ENCODE results near the gene INPP4A.

DNA sequence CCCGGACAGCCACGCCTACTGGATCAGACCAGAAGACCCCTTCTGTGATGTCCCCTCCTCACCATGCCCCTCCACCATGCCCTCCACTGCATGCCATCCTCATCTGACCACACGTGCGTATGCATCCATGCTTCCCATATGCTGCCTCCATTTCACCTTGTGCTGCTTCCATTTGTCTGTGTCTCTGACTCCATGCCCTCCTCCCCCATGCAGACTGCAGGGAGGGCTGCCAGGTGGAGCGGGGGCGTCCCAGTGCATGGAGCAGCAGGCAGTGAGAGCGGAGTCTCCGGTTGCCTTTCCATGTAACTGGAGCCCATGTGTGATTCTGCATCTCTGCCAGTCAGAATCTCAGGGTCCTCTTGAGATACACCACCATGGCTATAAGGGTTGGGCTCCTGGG, 111.0 kb downstream of the INPP4A start:
- TF ChIP-seq, protein P1, sequence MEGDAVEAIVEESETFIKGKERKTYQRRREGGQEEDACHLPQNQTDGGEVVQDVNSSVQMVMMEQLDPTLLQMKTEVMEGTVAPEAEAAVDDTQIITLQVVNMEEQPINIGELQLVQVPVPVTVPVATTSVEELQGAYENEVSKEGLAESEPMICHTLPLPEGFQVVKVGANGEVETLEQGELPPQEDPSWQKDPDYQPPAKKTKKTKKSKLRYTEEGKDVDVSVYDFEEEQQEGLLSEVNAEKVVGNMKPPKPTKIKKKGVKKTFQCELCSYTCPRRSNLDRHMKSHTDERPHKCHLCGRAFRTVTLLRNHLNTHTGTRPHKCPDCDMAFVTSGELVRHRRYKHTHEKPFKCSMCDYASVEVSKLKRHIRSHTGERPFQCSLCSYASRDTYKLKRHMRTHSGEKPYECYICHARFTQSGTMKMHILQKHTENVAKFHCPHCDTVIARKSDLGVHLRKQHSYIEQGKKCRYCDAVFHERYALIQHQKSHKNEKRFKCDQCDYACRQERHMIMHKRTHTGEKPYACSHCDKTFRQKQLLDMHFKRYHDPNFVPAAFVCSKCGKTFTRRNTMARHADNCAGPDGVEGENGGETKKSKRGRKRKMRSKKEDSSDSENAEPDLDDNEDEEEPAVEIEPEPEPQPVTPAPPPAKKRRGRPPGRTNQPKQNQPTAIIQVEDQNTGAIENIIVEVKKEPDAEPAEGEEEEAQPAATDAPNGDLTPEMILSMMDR (IDR thresholded peaks at IDR 0.05; ENCODE audit: low read depth, low read length) = no peak
- TF ChIP-seq EZH2phosphoT487 (IDR thresholded peaks at IDR 0.05; ENCODE audit: low read depth) = no peak

All from OCI-LY3 (cell line).